ENCODE measurements around the gene TMEM185B.

GRCh38 chr2:120228503-120228902, 5.3 kb upstream of the TMEM185B start:
- TF ChIP-seq CTCF (conservative IDR thresholded peaks at IDR 0.05; ENCODE audit: low read depth, low read length) (no peak), MXI1 (IDR thresholded peaks at IDR 0.05; ENCODE audit: borderline replicate concordance, low read depth, low read length) (no peak)

All from IMR-90 (cell line).